Spleen (tissue), 11 donors: ENCODE data around the gene INPP4B. TPM values are rescaled to one million over a fixed set of nuclear protein-coding genes. Genes with fewer than 3 reads are reported as not detected.

Source experiments
- DNase-seq: peaks from one replicate; pipeline ENCODE4 v3.0.0-alpha.2; 2020
- H3K27ac ChIP-seq, 8 donors: fragments of 200-600 bp; sonication (generic) in 7 of 8; 1 replicate in 4 of 8; 2 replicates in 4 of 8; pipeline versions ENCODE4 v1.5.0 to v1.8.0; 2016 to 2021; ENCODE audit warnings: inconsistent platforms in 4 of 8, mild to moderate bottlenecking in 4 of 8, moderate library complexity in 1 of 8
- H3K27me3 ChIP-seq, 7 donors: fragments of 200-600 bp; sonication (generic) in 6 of 7; replicated peaks in 1 of 7; 1 replicate in 4 of 7; 2 replicates in 3 of 7; pipeline versions ENCODE4 v1.5.0 to v1.8.0; 2016 to 2021; ENCODE audit warnings: inconsistent platforms in 3 of 7, mild to moderate bottlenecking in 1 of 7
- H3K36me3 ChIP-seq, 6 donors: fragments of 200-600 bp; sonication (generic) in 5 of 6; 1 replicate in 4 of 6; 2 replicates in 2 of 6; pipeline versions ENCODE4 v1.5.0 to v1.8.0; 2016 to 2021; ENCODE audit warnings: inconsistent platforms in 2 of 6
- H3K4me1 ChIP-seq, 6 donors: fragments of 200-600 bp; sonication (generic) in 5 of 6; 1 replicate in 3 of 6; 2 replicates in 3 of 6; pipeline versions ENCODE4 v1.5.0 to v1.8.0; 2016 to 2021; ENCODE audit warnings: inconsistent platforms in 3 of 6
- H3K4me3 ChIP-seq, 8 donors: fragments of 200-600 bp; sonication (generic) in 7 of 8; 1 replicate in 4 of 8; 2 replicates in 4 of 8; pipeline versions ENCODE4 v1.5.0 to v1.8.0; 2016 to 2021; ENCODE audit warnings: inconsistent platforms in 4 of 8, mild to moderate bottlenecking in 4 of 8, moderate library complexity in 2 of 8
- H3K9me3 ChIP-seq, 8 donors: fragments of 200-600 bp; sonication (generic) in 7 of 8; 1 replicate in 4 of 8; 2 replicates in 4 of 8; pipeline versions ENCODE4 v1.5.0 to v1.8.0; 2016 to 2021; ENCODE audit warnings: inconsistent platforms in 4 of 8
- POLR2A ChIP-seq, 3 donors: fragments of 450-650 bp; IDR thresholded peaks; one replicate each; pipeline ENCODE4 v1.5.1; 2017; ENCODE audit warnings: antibody characterized with exemption in 3 of 3, mild to moderate bottlenecking in 1 of 3
- POLR2AphosphoS5 ChIP-seq, 3 donors: sonication (generic); formaldehyde crosslinking; IDR thresholded peaks; one replicate each; pipeline ENCODE4 v1.5.1; 2017; ENCODE audit warnings: antibody characterized with exemption in 3 of 3
- WGBS, 5 donors: extraction: QIAGEN DNeasy Blood & Tissue Kit in 3 of 5; methylation state at CpG; one replicate each; pipeline versions ENCODE4 v1.1.5 to v1.1.7; 2013 to 2018; 5-methylcytosine and 5-hydroxymethylcytosine counted together
- intact Hi-C: fragments of 100-400 bp; cut with DNase I; formaldehyde crosslinking; loops from one replicate; pipeline ENCODE4 v1.15.0; 2023; ENCODE audit warnings: low total_unique reads
- polyA plus RNA-seq, 3 donors: library from polyadenylated mRNA; stranded (reverse); fragments of 200-250 nt; gene quantifications; one replicate each; pipeline ENCODE4 v1.2.1, GENCODE V29; 2013
- total RNA-seq, 7 donors: library from RNA; depleted of rRNA in 3 of 7; stranded (reverse); fragments of >200 nt in 3 of 7; fragmentation: NEBNext Ultra II Directional in 4 of 7; extraction: Animal tissue kit (Norgen Biotek cat#: 25700) in 4 of 7; gene quantifications; one replicate each; pipeline versions ENCODE4 v1.1.0 to v1.2.1, GENCODE V29; 2016 to 2021
- TF ChIP-seq, protein P1 (sequence below), 11 experiments: fragments of 200-600 bp in 7 of 11; fragments of 450-650 bp in 4 of 11; sonication (generic) in 4 of 11; IDR thresholded peaks in 8 of 11; conservative IDR thresholded peaks in 3 of 11; 1 replicate in 7 of 11; 2 replicates in 4 of 11; pipeline versions ENCODE4 v1.4.0 to v1.8.0; 2016 to 2021; ENCODE audit warnings: antibody characterized with exemption in 11 of 11, inconsistent platforms in 4 of 11, mild to moderate bottlenecking in 1 of 11
- donor health status: healthy with polysubstance abuse.
- donor health status: DM: no; HTN: no; CAD: no; lungs with moderate emphysema.
- donor health status: DM: no; HTN: no; CAD: no.
- donor health status: Bipolar disorder and iron deficiency.
- donor health status: healthy.
- donor health status: DM: no; HTN: no; CAD: no.
- donor health status: DM: yes; HTN: yes; CAD: no.

The INPP4B gene
- total and polyA plus RNA-seq, 10 donors, result 0.78 to 31.6 (median 26.8) TPM

- no peak overlapping the region for H3K4me3 ChIP-seq
- no peaks in the 10 kb centered on the region for H3K36me3 ChIP-seq
- TF ChIP-seq, protein P1, sequence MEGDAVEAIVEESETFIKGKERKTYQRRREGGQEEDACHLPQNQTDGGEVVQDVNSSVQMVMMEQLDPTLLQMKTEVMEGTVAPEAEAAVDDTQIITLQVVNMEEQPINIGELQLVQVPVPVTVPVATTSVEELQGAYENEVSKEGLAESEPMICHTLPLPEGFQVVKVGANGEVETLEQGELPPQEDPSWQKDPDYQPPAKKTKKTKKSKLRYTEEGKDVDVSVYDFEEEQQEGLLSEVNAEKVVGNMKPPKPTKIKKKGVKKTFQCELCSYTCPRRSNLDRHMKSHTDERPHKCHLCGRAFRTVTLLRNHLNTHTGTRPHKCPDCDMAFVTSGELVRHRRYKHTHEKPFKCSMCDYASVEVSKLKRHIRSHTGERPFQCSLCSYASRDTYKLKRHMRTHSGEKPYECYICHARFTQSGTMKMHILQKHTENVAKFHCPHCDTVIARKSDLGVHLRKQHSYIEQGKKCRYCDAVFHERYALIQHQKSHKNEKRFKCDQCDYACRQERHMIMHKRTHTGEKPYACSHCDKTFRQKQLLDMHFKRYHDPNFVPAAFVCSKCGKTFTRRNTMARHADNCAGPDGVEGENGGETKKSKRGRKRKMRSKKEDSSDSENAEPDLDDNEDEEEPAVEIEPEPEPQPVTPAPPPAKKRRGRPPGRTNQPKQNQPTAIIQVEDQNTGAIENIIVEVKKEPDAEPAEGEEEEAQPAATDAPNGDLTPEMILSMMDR (IDR thresholded peaks at IDR 0.05 in 8 of 11, conservative IDR thresholded peaks at IDR 0.05 in 3 of 11), result no peak
- no peak for TF ChIP-seq POLR2A (IDR thresholded peaks at IDR 0.05)
- no peak for TF ChIP-seq POLR2AphosphoS5 (IDR thresholded peaks at IDR 0.05)
- no peaks in the 10 kb centered on the region for H3K27me3 ChIP-seq
- DNase-seq, result no peak
- intact Hi-C loops, result no loop called here
- H3K9me3 ChIP-seq, result no peaks in the 10 kb centered on the region
- H3K4me1 ChIP-seq, result no peaks in the 10 kb centered on the region
- no peak overlapping the region for H3K27ac ChIP-seq
Observed at GRCh38 chr4:142226014-142226413, 620.1 kb downstream of the INPP4B start.

- H3K4me1 ChIP-seq, result no peaks in the 10 kb centered on the region
- DNase-seq, result no peak
- H3K4me3 ChIP-seq, result no peak overlapping the region
- H3K27ac ChIP-seq, result no peak overlapping the region
- no peak for TF ChIP-seq POLR2A (IDR thresholded peaks at IDR 0.05)
- TF ChIP-seq, protein P1 (IDR thresholded peaks at IDR 0.05 in 8 of 11, conservative IDR thresholded peaks at IDR 0.05 in 3 of 11), result no peak
- TF ChIP-seq POLR2AphosphoS5 (IDR thresholded peaks at IDR 0.05), result no peak
- H3K36me3 ChIP-seq, result no peaks in the 10 kb centered on the region
- no peaks in the 10 kb centered on the region for H3K9me3 ChIP-seq
- H3K27me3 ChIP-seq, result no peaks in the 10 kb centered on the region
- intact Hi-C loops, result no loop called here
Observed at GRCh38 chr4:142222127-142222526, 624.0 kb downstream of the INPP4B start.

GRCh38 chr4:142218726-142219125 is 627.4 kb downstream of the INPP4B start:
- intact Hi-C loops, result no loop called here
- Histone ChIP-seq H3K27me3 (no peaks in the 10 kb centered on the region), H3K4me1 (no peaks in the 10 kb centered on the region), H3K4me3 (no peak overlapping the region), H3K27ac (no peak overlapping the region), H3K36me3 (no peaks in the 10 kb centered on the region), H3K9me3 (no peaks in the 10 kb centered on the region)
- 65 to 91% (median 83%) methylated on average over 1 of the region's 1 CpG for WGBS, 5 donors
- no peak for DNase-seq
- TF ChIP-seq POLR2A (IDR thresholded peaks at IDR 0.05), result no peak
- no peak for TF ChIP-seq POLR2AphosphoS5 (IDR thresholded peaks at IDR 0.05)
- TF ChIP-seq, protein P1 (IDR thresholded peaks at IDR 0.05 in 8 of 11, conservative IDR thresholded peaks at IDR 0.05 in 3 of 11), result no peak

DNA sequence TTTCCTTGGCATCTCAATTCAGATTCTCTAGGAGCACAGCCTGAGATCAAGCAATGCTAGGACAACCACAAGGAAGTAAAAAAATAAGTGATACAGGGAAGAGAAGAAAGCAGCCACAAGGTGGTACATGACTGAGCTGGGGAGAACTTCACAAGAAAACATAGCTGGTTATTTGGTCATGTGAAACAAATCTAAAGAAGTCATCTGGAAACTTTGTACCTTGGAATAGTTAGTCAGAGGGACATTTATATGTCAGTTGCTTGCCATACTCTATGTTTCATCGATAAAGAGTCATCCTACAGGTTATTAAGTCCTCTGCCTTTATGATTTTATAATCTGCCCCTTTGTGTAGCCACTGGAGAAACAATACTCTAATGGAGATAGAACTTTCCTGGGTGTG is 634.7 kb downstream of the INPP4B start:
- H3K9me3 ChIP-seq, result no peaks in the 10 kb centered on the region
- 87 to 100% (median 95%) methylated on average over 1 of the region's 1 CpG for WGBS, 5 donors

More for the DNA sequence above, 634.7 kb downstream of the INPP4B start:
- Histone ChIP-seq H3K27me3 (no peaks in the 10 kb centered on the region), H3K36me3 (peaks cover 0 to 12% (median 2%) of the 10 kb centered on the region in 6 donors), H3K27ac (no peak overlapping the region), H3K4me1 (no peaks in the 10 kb centered on the region), H3K4me3 (no peak overlapping the region)
- no peak for DNase-seq
- TF ChIP-seq POLR2A (IDR thresholded peaks at IDR 0.05), result no peak
- no peak for TF ChIP-seq POLR2AphosphoS5 (IDR thresholded peaks at IDR 0.05)
- TF ChIP-seq, protein P1 (IDR thresholded peaks at IDR 0.05 in 8 of 11, conservative IDR thresholded peaks at IDR 0.05 in 3 of 11), result no peak
- intact Hi-C loops, result no loop called here
